ENCODE data around the gene PSAT1. TPM values are rescaled to one million over a fixed set of nuclear protein-coding genes. Genes with fewer than 3 reads are reported as not detected.

Gene PSAT1
- total RNA-seq, 1 experiment from 2014 or later = 112 TPM

GRCh38 chr9:78321505-78321904 lies 24.6 kb downstream of the PSAT1 start:
- ChIA-PET CTCF (no interaction called here), POLR2A (no interaction called here)
- Mint-ChIP-seq H3K27me3 (ENCODE audit: insufficient read depth, unreplicated experiment) (no peaks in the 10 kb centered on the region), H3K9me3 (ENCODE audit: unreplicated experiment) (no peaks in the 10 kb centered on the region), H3K27ac (ENCODE audit: unreplicated experiment) (no peak overlapping the region), H3K4me3 (ENCODE audit: unreplicated experiment) (no peak overlapping the region), H3K4me1 (ENCODE audit: low read depth, unreplicated experiment) (no peaks in the 10 kb centered on the region), H3K36me3 (ENCODE audit: insufficient read depth, unreplicated experiment) (peaks cover 58% of the 10 kb centered on the region)
- Histone ChIP-seq H3K9me3 (no peaks in the 10 kb centered on the region), H3K36me3 (ENCODE audit: control insufficient read depth, insufficient read depth, low read length) (no peaks in the 10 kb centered on the region), H3K4me1 (no peaks in the 10 kb centered on the region), H3K27me3 (replicated peaks; ENCODE audit: control insufficient read depth, insufficient read depth, low read length) (no peaks in the 10 kb centered on the region), H3K4me3 (ENCODE audit: low read depth, low read length) (no peak overlapping the region)
- intact Hi-C loops (cut with micrococcal nuclease; ENCODE audit: unreplicated experiment) = no loop called here
- no peak for DNase-seq
- TF ChIP-seq, protein P1, sequence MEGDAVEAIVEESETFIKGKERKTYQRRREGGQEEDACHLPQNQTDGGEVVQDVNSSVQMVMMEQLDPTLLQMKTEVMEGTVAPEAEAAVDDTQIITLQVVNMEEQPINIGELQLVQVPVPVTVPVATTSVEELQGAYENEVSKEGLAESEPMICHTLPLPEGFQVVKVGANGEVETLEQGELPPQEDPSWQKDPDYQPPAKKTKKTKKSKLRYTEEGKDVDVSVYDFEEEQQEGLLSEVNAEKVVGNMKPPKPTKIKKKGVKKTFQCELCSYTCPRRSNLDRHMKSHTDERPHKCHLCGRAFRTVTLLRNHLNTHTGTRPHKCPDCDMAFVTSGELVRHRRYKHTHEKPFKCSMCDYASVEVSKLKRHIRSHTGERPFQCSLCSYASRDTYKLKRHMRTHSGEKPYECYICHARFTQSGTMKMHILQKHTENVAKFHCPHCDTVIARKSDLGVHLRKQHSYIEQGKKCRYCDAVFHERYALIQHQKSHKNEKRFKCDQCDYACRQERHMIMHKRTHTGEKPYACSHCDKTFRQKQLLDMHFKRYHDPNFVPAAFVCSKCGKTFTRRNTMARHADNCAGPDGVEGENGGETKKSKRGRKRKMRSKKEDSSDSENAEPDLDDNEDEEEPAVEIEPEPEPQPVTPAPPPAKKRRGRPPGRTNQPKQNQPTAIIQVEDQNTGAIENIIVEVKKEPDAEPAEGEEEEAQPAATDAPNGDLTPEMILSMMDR (IDR thresholded peaks at IDR 0.05; ENCODE audit: insufficient read depth in 1 of 2, low read depth in 1 of 2, low read length in 1 of 2, severe bottlenecking in 1 of 2, unreplicated experiment in 1 of 2) = no peak
- no TSS peak for BruUV-seq (replicated peaks)

- POLR2A ChIA-PET = no interaction called here
- H3K4me1 ChIP-seq = no peaks in the 10 kb centered on the region
- BruUV-seq (replicated peaks) = no TSS peak
- H3K9me3 ChIP-seq = no peaks in the 10 kb centered on the region
- no peaks in the 10 kb centered on the region for H3K9me3 Mint-ChIP-seq (ENCODE audit: unreplicated experiment)
- TF ChIP-seq, protein P1 (IDR thresholded peaks at IDR 0.05; ENCODE audit: insufficient read depth in 1 of 2, low read depth in 1 of 2, low read length in 1 of 2, severe bottlenecking in 1 of 2, unreplicated experiment in 1 of 2) = no peak
- no peaks in the 10 kb centered on the region for H3K36me3 ChIP-seq (ENCODE audit: control insufficient read depth, insufficient read depth, low read length)
- CTCF ChIA-PET = no interaction called here
- intact Hi-C loops (cut with micrococcal nuclease; ENCODE audit: unreplicated experiment) = no loop called here
- no peaks in the 10 kb centered on the region for H3K27me3 ChIP-seq (replicated peaks; ENCODE audit: control insufficient read depth, insufficient read depth, low read length)
- H3K27me3 Mint-ChIP-seq (ENCODE audit: insufficient read depth, unreplicated experiment) = no peaks in the 10 kb centered on the region
- no peak overlapping the region for H3K4me3 Mint-ChIP-seq (ENCODE audit: unreplicated experiment)
- peaks cover 46% of the 10 kb centered on the region for H3K36me3 Mint-ChIP-seq (ENCODE audit: insufficient read depth, unreplicated experiment)
- DNase-seq = no peak
- no peak overlapping the region for H3K27ac Mint-ChIP-seq (ENCODE audit: unreplicated experiment)
- no peaks in the 10 kb centered on the region for H3K4me1 Mint-ChIP-seq (ENCODE audit: low read depth, unreplicated experiment)
- H3K4me3 ChIP-seq (ENCODE audit: low read depth, low read length) = no peak overlapping the region
These were observed 27.2 kb downstream of the PSAT1 start for GRCh38 chr9:78324068-78324650.

DNA sequence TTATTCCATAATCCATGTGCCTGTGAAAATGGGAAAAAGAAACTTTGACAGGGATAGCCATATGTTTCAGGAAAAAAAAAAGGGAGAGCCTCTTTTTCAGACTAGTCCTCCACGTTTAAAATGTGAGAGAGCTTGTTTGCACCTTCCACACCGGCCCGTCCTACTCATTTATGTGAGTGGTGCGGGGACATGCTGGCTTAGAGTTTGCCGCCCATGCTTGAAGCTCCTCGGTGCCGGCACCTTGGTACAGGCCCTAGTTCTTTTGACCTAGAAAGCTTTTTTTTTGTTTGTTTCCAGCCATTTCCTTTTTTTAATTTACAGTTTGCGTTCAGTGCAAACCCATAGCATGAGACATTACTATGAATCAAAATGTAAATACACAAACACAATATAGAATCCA lies 27.8 kb downstream of the PSAT1 start:
- Histone ChIP-seq H3K36me3 (ENCODE audit: control insufficient read depth, insufficient read depth, low read length) (no peaks in the 10 kb centered on the region), H3K9me3 (no peaks in the 10 kb centered on the region), H3K4me3 (ENCODE audit: low read depth, low read length) (no peak overlapping the region), H3K27me3 (replicated peaks; ENCODE audit: control insufficient read depth, insufficient read depth, low read length) (no peaks in the 10 kb centered on the region), H3K4me1 (no peaks in the 10 kb centered on the region)
- ChIA-PET POLR2A (no interaction called here), CTCF (no interaction called here)
- TF ChIP-seq, protein P1 (IDR thresholded peaks at IDR 0.05; ENCODE audit: insufficient read depth in 1 of 2, low read depth in 1 of 2, low read length in 1 of 2, severe bottlenecking in 1 of 2, unreplicated experiment in 1 of 2) = no peak
- Mint-ChIP-seq H3K4me3 (ENCODE audit: unreplicated experiment) (no peak overlapping the region), H3K9me3 (ENCODE audit: unreplicated experiment) (no peaks in the 10 kb centered on the region), H3K27me3 (ENCODE audit: insufficient read depth, unreplicated experiment) (no peaks in the 10 kb centered on the region), H3K4me1 (ENCODE audit: low read depth, unreplicated experiment) (no peaks in the 10 kb centered on the region), H3K27ac (ENCODE audit: unreplicated experiment) (no peak overlapping the region), H3K36me3 (ENCODE audit: insufficient read depth, unreplicated experiment) (peaks cover 46% of the 10 kb centered on the region)
- DNase-seq = no peak
- no TSS peak for BruUV-seq (replicated peaks)
- intact Hi-C loops (cut with micrococcal nuclease; ENCODE audit: unreplicated experiment) = no loop called here

Data from Caco-2 (cell line).